IPS DF 4.7 (cell line): ENCODE results near the gene CALML6.
"Not testable (repeated sequence)": the region's sequence is repeated elsewhere in the genome, so short reads cannot be mapped to it uniquely, and the experiment has no call there.

Experiments used
- DNase-seq: peaks from one replicate; pipeline ENCODE4 v3.0.0-alpha.2; 2013; ENCODE audit warnings: low spot score; ENCODE audit errors: extremely low read depth

CALML6 gene

GRCh38 chr1:1914971-1915692 lies at the start of gene CALML6:
Gene CALML6 (plus strand): TSS chr1:1915260. CDS start chr1:1915281, 21 bp downstream.
- no peak for DNase-seq

- DNase-seq, result no peak
Observed at GRCh38 chr1:1867164-1867563, 47.9 kb upstream of the CALML6 start.

- no peak for DNase-seq
Observed at GRCh38 chr1:1869469-1869868, 45.6 kb upstream of the CALML6 start.

- DNase-seq, result no peak
Observed at GRCh38 chr1:1872329-1872994, 42.6 kb upstream of the CALML6 start.

GRCh38 chr1:1873186-1873585 lies 41.9 kb upstream of the CALML6 start:
- DNase-seq, result no peak

- DNase-seq, result no peak
Observed at GRCh38 chr1:1874901-1875300, 40.2 kb upstream of the CALML6 start.

- DNase-seq, result no peak
Observed at GRCh38 chr1:1875932-1876331, 39.1 kb upstream of the CALML6 start.

- DNase-seq, result no peak
Observed at GRCh38 chr1:1876335-1876930, 38.6 kb upstream of the CALML6 start.

- no peak for DNase-seq
Observed at GRCh38 chr1:1877865-1878436, 37.1 kb upstream of the CALML6 start.

GRCh38 chr1:1879942-1880341 lies 35.1 kb upstream of the CALML6 start:
- DNase-seq, result no peak

- DNase-seq, result no peak
Observed at GRCh38 chr1:1880617-1881312, 34.3 kb upstream of the CALML6 start.

- DNase-seq, result no peak
Observed at GRCh38 chr1:1881727-1882126, 33.3 kb upstream of the CALML6 start.

- no peak for DNase-seq
Observed at GRCh38 chr1:1883092-1883873, 31.8 kb upstream of the CALML6 start.

- DNase-seq, result not testable (repeated sequence)
Observed at GRCh38 chr1:1883890-1884289, 31.2 kb upstream of the CALML6 start.

- no peak for DNase-seq
Observed at GRCh38 chr1:1889090-1889750, 25.8 kb upstream of the CALML6 start.

GRCh38 chr1:1889847-1890505 lies 25.1 kb upstream of the CALML6 start:
- no peak for DNase-seq

- DNase-seq, result no peak
Observed at GRCh38 chr1:1890506-1891348, 24.3 kb upstream of the CALML6 start, which contains the start of gene GNB1. Gene GNB1 (minus strand): TSS chr1:1891087. CDS start chr1:1825453, 65,634 bp downstream.

GRCh38 chr1:1891349-1892078 lies 23.5 kb upstream of the CALML6 start:
- no peak for DNase-seq
